T-helper 2 cell (primary cell): ENCODE results near the gene COPG1.
"Not testable (repeated sequence)": the region's sequence is repeated elsewhere in the genome, so short reads cannot be mapped to it uniquely, and the experiment has no call there.

Experiments used
- DNase-seq, 5 experiments: peaks; one replicate each; pipeline versions ENCODE4 v3.0.0 to v3.0.0-alpha.2; 2012 to 2022

Gene COPG1

GRCh38 chr3:129240436-129240835, 9.0 kb upstream of the COPG1 start:
- no peak for DNase-seq

- DNase-seq = no peak
Measured at GRCh38 chr3:129245141-129245540, 4.3 kb upstream of the COPG1 start.

DNA sequence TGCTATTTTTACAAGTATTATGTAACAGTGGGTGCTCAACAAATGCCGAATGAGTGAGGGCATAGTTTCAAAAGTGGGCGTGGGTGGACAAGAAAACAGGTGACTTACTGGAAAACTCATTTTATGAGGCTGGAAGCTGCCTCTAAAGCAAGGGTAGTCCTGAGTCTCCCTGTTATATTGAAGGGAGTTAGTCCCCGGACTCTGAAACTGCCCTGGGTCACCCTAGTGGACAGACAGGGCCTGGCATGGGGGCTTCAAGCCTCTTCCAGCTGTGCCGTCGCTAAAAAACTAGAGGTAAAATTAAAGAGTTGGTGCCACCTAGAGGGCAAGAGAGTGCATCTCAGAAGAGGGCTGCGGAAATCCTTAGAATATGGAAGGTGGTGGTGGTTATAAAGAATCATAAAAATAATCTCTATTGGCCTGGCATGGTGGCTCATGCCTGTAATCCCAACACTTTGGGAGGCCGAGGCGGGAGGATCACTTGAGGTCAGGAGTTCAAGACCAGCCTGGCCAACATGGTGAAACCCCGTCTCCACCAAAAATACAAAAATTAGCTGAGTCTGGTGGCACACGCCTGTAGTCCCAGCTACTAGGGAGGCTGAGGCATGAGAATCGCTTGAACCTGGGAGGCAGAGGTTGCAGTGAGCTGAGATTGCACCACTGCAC, 3.6 kb upstream of the COPG1 start:
- peak in 4 of 5 experiments; percentile 47 to 86 (median 58) for DNase-seq

DNA sequence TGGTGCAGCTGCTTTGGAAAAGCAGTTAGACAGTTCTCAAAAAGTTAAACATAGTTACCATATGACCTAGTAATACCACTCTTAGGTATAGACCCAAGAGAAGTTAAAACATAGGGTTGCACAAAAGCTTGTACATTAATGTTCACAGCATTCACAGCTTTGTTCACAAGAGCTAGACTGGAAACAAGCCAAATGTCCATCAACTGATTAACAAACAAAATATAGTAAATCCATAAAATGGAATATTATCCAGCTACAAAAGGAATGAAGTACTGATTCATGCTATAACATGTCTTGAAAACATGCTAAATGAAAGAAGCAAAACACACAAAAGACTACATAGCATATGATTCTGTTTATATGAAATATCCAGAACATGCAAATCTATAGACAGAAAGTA, 2.8 kb upstream of the COPG1 start:
- DNase-seq = no peak

DNA sequence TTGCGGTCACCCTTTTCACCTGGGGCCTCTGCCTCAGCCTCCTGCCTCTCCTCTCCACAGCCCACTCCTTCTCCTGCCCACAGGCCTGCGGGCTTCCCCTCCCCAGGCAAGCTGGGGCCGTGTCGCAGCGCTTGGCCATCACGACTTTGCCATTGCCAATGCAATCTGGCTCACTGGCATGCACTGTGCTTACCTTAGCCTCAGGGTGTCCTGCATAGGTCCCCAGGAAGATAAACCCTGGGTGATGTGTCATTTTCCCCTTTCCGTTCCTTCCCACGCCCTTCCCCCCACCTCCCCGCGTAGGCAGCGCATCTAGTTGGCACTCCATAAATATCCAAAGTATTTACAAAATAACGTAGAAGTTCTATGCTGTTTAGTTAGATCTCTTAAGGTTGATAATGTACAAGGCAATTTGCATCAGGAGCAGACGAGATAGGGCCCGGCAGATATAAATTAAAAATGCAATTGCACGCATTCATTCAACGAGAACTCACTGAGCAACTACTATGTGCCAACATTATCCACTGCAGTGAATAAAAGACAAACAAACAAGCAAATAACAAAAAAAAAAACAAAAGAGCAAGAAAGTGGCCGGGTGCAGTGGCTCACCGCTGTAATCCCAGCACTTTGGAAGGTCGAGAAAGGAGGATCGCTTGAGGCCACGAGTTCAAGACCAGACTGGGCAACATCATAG, 973 bp upstream of the COPG1 start:
- DNase-seq = no peak

GRCh38 chr3:129252748-129253147, 3.3 kb downstream of the COPG1 start:
- no peak for DNase-seq

- no peak for DNase-seq
Measured at GRCh38 chr3:129254536-129255230, 5.3 kb downstream of the COPG1 start.

DNA sequence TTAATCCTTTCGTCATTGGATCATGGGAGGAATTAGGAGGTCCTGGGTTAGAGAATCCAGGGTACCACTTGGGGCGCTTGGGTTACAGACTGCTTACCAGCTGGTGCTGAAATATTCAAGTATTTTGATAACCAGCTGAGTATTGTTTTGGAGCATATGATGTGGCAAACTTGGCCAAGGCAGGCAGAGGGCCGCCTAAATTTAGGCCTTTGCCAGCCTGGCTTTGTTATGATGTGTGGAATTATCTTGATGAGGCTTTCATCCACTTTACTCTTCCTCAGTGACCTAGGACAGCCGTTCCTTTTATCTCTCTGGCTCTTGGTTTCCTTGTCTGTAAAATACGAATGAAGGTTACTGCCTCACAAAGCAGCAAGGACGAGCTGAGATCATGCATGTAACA, 6.9 kb downstream of the COPG1 start:
- no peak for DNase-seq

GRCh38 chr3:129257609-129258008, 8.2 kb downstream of the COPG1 start:
- no peak for DNase-seq

DNA sequence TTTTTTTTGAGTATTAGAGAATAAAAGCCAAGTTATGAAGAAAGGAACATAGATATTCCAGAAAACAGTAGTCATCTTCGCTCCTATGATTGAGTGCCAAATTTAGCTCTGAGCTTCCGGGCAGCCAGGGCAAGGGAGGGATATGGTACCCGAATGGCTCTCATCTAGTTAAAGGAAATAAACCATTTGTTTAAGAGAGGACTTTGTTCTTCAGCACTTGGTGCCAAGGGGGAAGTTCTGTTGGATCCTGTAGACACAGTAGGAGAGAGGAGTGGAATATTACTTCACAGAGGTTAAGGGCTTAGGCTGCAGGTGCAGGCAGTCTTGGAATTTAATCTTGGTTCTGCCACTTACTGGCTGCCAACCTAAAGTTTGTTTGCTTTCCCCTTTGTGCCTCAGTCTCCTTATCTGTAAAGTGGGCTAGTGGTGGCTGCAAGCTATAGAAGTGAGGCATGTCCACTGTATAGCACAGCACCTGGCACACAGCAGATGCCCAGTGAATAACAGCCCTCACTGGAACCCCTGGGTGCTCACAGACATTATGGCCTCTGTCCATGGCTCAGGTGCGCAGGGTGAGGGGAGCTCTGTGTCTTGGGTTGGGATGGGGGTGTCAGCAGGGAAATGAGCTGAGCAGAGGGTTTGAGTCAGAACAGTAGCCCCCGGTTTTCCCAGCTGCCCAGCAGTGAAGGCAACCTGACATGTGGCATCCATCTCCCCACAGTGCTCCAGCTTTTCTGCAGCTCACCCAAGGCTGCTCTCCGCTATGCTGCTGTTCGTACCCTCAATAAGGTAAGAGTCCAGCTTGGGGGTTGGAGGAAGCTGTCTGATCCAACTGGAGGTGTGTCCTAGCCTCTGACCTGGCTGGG, 10.4 kb downstream of the COPG1 start:
- DNase-seq = no peak

DNA sequence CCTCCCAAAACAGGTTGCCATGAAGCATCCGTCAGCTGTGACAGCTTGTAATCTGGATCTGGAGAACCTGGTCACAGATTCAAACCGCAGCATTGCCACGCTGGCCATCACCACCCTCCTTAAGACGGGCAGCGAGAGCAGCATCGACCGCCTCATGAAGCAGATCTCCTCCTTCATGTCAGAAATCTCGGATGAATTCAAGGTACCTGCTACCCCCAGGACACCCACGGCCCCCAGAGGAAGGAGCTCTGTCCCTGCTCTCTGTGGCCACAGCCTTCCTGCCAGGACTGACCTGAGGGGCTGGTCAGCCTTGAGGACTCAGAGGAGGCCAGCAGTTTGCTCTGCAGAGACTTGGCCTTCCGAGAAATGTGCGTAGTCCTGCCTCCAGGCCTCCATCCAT, 11.2 kb downstream of the COPG1 start:
- DNase-seq = no peak

- DNase-seq = no peak
Measured at GRCh38 chr3:129261894-129262293, 12.5 kb downstream of the COPG1 start.

- no peak for DNase-seq
Measured at GRCh38 chr3:129263161-129263910, 13.9 kb downstream of the COPG1 start.

DNA sequence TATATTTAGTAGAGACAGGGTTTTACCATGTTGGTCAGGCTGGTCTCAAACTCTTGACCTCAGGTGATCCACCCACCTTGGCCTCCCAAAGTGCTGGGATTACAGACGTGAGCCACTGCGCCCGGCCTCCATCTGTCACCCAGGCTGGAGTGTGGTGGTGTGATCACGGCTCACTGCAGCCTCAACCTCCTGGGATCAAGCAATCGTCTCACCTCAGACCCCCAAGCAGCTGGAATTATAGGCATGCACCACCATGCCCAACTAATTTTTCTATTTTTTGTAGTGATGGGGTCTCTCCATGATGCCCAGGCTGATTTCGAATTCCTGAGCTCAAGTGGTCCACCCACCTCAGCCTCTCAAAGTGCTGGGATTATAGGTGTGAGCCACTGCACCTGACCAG, 15.6 kb downstream of the COPG1 start:
- DNase-seq = not testable (repeated sequence)

DNA sequence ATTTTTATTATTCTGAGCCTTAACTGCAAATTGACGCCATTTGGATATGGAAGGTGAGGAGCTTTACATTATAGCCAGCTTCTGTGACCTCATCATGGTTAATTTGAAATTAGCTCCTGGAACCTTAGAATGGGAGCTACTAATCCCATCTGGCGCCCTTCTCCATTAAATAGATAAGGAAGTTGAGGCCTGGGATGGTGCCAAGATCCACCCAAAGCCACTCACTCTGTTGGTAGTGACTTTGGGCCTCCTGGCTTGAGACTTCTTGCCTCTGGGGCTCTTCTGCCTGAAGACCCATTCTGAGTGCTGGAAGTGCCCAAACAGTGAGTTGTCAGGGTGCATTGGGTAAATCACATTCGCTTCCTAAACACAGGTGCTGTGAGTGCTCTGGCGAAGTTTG, 17.2 kb downstream of the COPG1 start:
- no peak for DNase-seq

DNA sequence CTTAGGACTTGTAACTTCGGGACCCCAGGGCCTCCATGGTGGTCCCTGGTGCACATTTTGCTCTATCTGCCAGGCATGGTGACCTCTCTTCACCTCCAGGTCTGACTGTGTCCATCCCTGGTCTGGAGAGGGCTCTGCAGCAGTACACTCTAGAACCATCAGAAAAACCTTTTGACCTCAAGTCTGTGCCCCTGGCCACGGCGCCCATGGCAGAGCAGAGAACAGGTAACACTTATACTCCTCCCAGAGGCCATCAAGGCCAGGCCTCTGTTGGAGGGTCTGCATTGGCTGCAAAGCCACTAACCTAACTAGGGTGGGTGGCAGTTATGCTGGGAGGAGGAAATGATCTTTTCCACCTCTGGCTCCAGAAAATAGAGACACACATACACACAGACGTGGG, 19.0 kb downstream of the COPG1 start:
- no peak for DNase-seq

DNA sequence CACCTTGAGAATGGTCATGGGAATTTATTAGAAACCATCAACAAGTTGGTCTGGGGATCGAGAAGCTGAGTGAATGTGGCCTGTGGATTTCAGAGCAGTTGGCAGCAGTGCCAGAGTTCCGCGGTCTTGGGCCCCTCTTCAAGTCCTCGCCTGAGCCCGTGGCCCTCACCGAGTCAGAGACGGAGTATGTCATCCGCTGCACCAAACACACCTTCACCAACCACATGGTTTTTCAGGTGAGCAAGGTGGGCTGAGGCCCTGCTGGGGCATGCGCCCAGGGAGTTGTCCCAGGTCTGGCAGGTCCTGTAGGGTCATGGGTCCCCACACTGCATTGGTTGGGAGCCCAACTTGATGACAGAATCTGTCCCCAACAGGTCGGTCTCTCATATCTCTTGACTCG, 22.3 kb downstream of the COPG1 start:
- no peak for DNase-seq

GRCh38 chr3:129276385-129276784, 27.0 kb downstream of the COPG1 start:
- DNase-seq = peak in 1 of 5 experiments; percentile 69

DNA sequence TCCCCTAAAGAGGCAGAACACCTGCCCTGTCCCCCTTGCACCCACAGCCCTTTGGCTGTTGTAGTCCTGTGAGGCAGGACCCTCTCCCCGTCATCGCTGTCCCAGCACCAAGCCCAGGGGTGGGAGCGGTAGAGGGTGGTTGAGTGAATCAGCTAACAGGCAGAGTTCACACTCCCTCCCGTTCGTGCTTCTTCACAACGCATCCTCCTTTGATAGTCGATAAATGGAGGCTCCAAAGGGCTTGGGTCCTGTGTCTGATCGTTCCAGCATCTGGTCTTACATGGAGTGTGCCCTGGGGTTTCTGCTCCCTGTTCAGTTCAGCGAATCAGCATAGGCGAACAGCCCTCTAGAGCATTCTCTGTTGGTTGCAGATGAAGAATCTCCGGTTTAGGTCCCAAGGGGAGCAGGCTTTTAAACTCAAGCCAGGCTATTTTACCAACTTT, 28.4 kb downstream of the COPG1 start:
- DNase-seq = peak in 1 of 5 experiments; percentile 4

- peak; percentile 90 to 97 (median 93) for DNase-seq
Measured at GRCh38 chr3:129278439-129278965, 29.1 kb downstream of the COPG1 start, which contains the start of gene HMCES. Gene HMCES, plus strand, starts transcription at chr3:129278870. Its CDS starts 863 bp downstream, at chr3:129279733.
